Measurements from ENCODE around the gene MEF2C.

The MEF2C gene

DNA sequence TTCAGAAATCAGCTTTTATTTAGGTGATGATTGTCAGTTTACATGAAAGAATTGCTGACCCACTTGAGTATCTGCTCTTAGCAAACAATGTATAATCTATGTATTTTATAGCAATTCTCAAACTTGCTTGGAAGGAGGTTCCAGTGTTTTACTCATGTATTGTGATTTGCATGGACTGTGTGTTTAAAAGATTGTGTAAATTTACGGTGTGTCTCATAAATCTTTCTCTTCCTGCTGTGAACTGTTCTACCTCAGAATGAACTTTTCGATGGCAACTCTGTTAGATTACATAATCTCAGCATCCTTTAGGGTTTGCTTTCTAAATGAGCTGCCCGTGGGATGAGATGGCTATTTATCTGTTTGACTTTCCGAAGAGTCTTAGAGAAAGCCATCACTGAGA lies 122.5 kb downstream of the MEF2C start:
- Histone ChIP-seq H3K27ac (ENCODE audit: low read depth, low read length) (no peak overlapping the region), H3K4me1 (ENCODE audit: control insufficient read depth in 5 of 5, insufficient read depth in 5 of 5, low read length in 5 of 5) (peaks cover 0 to 21% (median 0%) of the 10 kb centered on the region in 5 donors), H3K4me3 (ENCODE audit: low read depth in 1 of 5, low read length in 5 of 5) (no peak overlapping the region), H3K27me3 (ENCODE audit: control insufficient read depth in 5 of 5, insufficient read depth in 4 of 5, low read length in 5 of 5) (no peaks in the 10 kb centered on the region), H3K9me3 (ENCODE audit: control insufficient read depth in 5 of 5, low read length in 5 of 5) (no peaks in the 10 kb centered on the region), H3K9ac (ENCODE audit: low read length in 5 of 5) (no peak overlapping the region), H3K36me3 (ENCODE audit: control insufficient read depth in 5 of 5, insufficient read depth in 5 of 5, low read length in 5 of 5) (peaks cover 6 to 25% (median 12%) of the 10 kb centered on the region in 5 donors)

DNA sequence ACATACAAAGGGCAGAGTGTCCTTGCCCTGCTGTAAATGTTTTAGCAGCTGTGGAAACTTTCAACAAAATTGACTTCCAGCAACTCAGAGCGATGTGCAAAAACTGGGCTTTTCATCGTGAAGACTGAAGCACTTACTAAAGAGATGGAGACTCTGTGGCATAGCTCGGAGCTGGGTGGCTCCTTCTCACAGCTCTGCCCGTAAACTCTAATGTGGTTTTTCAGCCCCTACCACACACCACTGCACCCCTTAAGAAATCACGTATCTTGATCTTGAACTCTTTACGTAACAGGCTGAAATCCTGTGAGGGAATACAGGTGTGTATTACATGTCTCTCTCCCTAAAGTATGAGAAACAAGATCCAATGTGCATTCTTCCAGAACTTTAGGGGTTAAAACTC lies 124.4 kb downstream of the MEF2C start:
- no peak overlapping the region for H3K27ac ChIP-seq (ENCODE audit: low read depth, low read length)
- H3K4me1 ChIP-seq (ENCODE audit: control insufficient read depth in 5 of 5, insufficient read depth in 5 of 5, low read length in 5 of 5) = peaks cover 0 to 21% (median 0%) of the 10 kb centered on the region in 5 donors
- no peaks in the 10 kb centered on the region for H3K9me3 ChIP-seq (ENCODE audit: control insufficient read depth in 5 of 5, low read length in 5 of 5)
- no peak overlapping the region for H3K4me3 ChIP-seq (ENCODE audit: low read depth in 1 of 5, low read length in 5 of 5)
- no peak overlapping the region for H3K9ac ChIP-seq (ENCODE audit: low read length in 5 of 5)
- peaks cover 6 to 27% (median 15%) of the 10 kb centered on the region in 5 donors for H3K36me3 ChIP-seq (ENCODE audit: control insufficient read depth in 5 of 5, insufficient read depth in 5 of 5, low read length in 5 of 5)
- no peaks in the 10 kb centered on the region for H3K27me3 ChIP-seq (ENCODE audit: control insufficient read depth in 5 of 5, insufficient read depth in 4 of 5, low read length in 5 of 5)

DNA sequence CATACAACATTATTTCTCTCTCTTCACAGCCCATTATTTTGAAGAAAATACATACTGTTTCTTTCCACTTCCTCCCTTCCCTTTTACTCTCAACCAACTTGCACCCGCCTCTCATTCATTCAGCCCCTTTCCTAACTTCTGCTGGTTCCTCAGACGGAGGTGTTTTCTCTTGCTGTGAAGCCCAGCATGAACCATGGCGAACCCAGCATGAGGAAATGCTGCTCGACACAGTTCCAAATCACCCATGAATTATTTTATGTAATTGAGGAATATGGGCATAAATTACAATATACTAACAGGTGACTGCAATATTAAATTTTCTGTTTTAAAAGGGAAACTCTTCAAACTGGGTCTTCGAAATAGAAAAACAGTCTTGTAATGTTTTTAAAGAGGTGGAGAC lies 124.8 kb downstream of the MEF2C start:
- Histone ChIP-seq H3K9me3 (ENCODE audit: control insufficient read depth in 5 of 5, low read length in 5 of 5) (no peaks in the 10 kb centered on the region), H3K4me3 (ENCODE audit: low read depth in 1 of 5, low read length in 5 of 5) (no peak overlapping the region), H3K36me3 (ENCODE audit: control insufficient read depth in 5 of 5, insufficient read depth in 5 of 5, low read length in 5 of 5) (peaks cover 6 to 28% (median 15%) of the 10 kb centered on the region in 5 donors), H3K27me3 (ENCODE audit: control insufficient read depth in 5 of 5, insufficient read depth in 4 of 5, low read length in 5 of 5) (no peaks in the 10 kb centered on the region), H3K4me1 (ENCODE audit: control insufficient read depth in 5 of 5, insufficient read depth in 5 of 5, low read length in 5 of 5) (peaks cover 0 to 21% (median 0%) of the 10 kb centered on the region in 5 donors), H3K9ac (ENCODE audit: low read length in 5 of 5) (no peak overlapping the region), H3K27ac (ENCODE audit: low read depth, low read length) (no peak overlapping the region)

DNA sequence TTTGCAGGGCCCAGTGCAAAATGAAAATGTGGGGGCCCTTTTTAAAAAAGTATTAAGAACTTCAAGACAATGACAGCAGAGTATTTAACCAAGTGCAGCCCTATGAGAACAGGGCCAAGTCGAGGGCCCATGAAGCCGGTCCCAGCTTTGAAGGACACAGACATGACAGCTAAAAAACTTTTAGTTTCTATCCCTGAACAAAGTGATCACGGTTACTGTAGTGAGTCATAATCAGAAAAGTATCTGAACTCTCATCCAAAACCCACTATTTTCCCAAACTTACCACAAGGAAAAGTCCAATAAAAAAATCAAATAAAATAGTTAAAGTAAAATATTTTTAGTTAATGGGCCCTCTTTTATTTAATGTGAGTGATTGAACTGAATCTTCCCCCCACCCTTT lies 126.0 kb downstream of the MEF2C start:
- H3K9ac ChIP-seq (ENCODE audit: low read length in 5 of 5) = no peak overlapping the region
- H3K4me3 ChIP-seq (ENCODE audit: low read depth in 1 of 5, low read length in 5 of 5) = no peak overlapping the region
- peaks cover 0 to 22% (median 0%) of the 10 kb centered on the region in 5 donors for H3K4me1 ChIP-seq (ENCODE audit: control insufficient read depth in 5 of 5, insufficient read depth in 5 of 5, low read length in 5 of 5)
- no peak overlapping the region for H3K27ac ChIP-seq (ENCODE audit: low read depth, low read length)
- H3K9me3 ChIP-seq (ENCODE audit: control insufficient read depth in 5 of 5, low read length in 5 of 5) = no peaks in the 10 kb centered on the region
- H3K36me3 ChIP-seq (ENCODE audit: control insufficient read depth in 5 of 5, insufficient read depth in 5 of 5, low read length in 5 of 5) = peaks cover 6 to 29% (median 17%) of the 10 kb centered on the region in 5 donors
- H3K27me3 ChIP-seq (ENCODE audit: control insufficient read depth in 5 of 5, insufficient read depth in 4 of 5, low read length in 5 of 5) = no peaks in the 10 kb centered on the region

DNA sequence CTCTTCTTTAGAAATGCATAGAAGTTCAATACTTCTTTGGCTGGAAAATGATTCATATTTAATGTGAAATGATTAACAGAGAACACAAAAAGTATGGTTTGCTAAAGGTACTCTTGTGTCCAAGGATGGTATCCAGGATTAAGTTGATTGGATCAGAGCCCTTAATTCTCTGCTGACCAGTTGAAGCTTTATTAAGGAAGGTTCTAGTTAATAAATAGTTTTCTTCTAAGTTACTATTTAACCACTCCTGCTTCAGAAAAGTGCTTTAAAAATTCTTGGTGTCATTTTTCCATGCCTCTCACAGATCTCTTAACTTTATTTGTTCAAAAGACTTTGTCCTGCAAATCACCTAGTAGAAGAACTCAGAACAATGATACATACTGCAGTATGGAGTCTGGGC lies 134.3 kb downstream of the MEF2C start:
- Histone ChIP-seq H3K27ac (ENCODE audit: low read depth, low read length) (no peak overlapping the region), H3K9me3 (ENCODE audit: control insufficient read depth in 5 of 5, low read length in 5 of 5) (no peaks in the 10 kb centered on the region), H3K9ac (ENCODE audit: low read length in 5 of 5) (no peak overlapping the region)

DNA sequence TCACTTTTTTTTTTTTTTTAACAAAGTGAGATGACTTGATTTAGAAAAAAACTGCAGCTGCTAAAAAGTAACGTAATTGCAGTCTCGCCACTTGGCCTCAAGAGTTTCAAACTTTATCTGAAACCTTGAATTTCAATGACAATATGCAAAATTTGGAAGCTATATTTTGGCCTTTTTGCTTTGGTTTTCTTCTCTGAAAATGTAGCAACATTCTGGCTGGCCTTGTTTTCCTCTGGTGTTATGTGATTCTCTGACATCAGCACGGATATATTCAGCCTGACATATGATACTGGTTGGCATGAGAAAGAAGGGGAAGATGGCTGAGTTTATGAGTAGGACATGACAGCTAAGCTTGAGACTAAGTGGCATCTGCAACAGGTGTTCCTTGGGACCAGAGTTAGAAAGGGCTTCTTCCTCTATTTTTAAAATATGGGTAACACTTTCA lies 136.5 kb downstream of the MEF2C start:
- Histone ChIP-seq H3K9me3 (ENCODE audit: control insufficient read depth in 5 of 5, low read length in 5 of 5) (no peaks in the 10 kb centered on the region), H3K27me3 (ENCODE audit: control insufficient read depth in 5 of 5, insufficient read depth in 4 of 5, low read length in 5 of 5) (no peaks in the 10 kb centered on the region), H3K36me3 (ENCODE audit: control insufficient read depth in 5 of 5, insufficient read depth in 5 of 5, low read length in 5 of 5) (peaks cover 4 to 33% (median 21%) of the 10 kb centered on the region in 5 donors), H3K27ac (ENCODE audit: low read depth, low read length) (no peak overlapping the region), H3K9ac (ENCODE audit: low read length in 5 of 5) (no peak overlapping the region), H3K4me3 (ENCODE audit: low read depth in 1 of 5, low read length in 5 of 5) (no peak overlapping the region), H3K4me1 (ENCODE audit: control insufficient read depth in 5 of 5, insufficient read depth in 5 of 5, low read length in 5 of 5) (peaks cover 0 to 6% (median 4%) of the 10 kb centered on the region in 5 donors)

More for the DNA sequence above, 134.3 kb downstream of the MEF2C start:
- Histone ChIP-seq H3K4me1 (ENCODE audit: control insufficient read depth in 5 of 5, insufficient read depth in 5 of 5, low read length in 5 of 5) (peaks cover 0 to 9% (median 0%) of the 10 kb centered on the region in 5 donors), H3K27me3 (ENCODE audit: control insufficient read depth in 5 of 5, insufficient read depth in 4 of 5, low read length in 5 of 5) (no peaks in the 10 kb centered on the region), H3K4me3 (ENCODE audit: low read depth in 1 of 5, low read length in 5 of 5) (no peak overlapping the region), H3K36me3 (ENCODE audit: control insufficient read depth in 5 of 5, insufficient read depth in 5 of 5, low read length in 5 of 5) (peaks cover 8 to 37% (median 29%) of the 10 kb centered on the region in 5 donors)

DNA sequence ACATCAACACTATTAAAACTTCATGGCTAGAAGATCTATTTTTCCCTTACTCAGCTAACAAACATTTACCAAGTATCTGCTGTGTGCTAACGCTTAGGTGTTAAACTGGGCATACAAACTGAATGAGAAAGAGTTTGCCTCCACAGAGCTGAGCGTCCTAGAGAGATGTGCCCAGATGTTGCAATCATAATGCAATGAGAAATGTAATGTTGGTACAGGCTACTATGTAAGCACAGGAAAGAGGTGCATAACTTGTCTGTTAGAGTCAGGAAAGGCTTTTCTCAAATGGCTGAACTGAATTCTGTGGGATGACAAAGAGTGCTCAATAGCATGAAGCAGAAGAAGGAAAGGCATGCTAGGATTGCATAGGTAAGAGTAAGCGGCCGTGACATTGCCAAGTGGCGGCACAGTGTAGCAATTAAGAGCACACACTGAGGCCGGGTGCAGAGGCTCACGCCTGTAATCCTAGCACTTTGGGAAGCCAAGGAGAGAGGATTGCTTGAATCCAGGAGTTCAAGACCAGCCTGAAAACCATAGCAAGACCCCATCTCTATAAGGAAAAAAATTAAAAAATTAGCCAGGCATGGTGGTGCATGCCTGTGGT lies 137.8 kb downstream of the MEF2C start:
- H3K27me3 ChIP-seq (ENCODE audit: control insufficient read depth in 5 of 5, insufficient read depth in 4 of 5, low read length in 5 of 5) = no peaks in the 10 kb centered on the region
- no peak overlapping the region for H3K4me3 ChIP-seq (ENCODE audit: low read depth in 1 of 5, low read length in 5 of 5)
- no peak overlapping the region for H3K9ac ChIP-seq (ENCODE audit: low read length in 5 of 5)
- H3K36me3 ChIP-seq (ENCODE audit: control insufficient read depth in 5 of 5, insufficient read depth in 5 of 5, low read length in 5 of 5) = peaks cover 2 to 30% (median 19%) of the 10 kb centered on the region in 5 donors
- peaks cover 0 to 6% (median 4%) of the 10 kb centered on the region in 5 donors for H3K4me1 ChIP-seq (ENCODE audit: control insufficient read depth in 5 of 5, insufficient read depth in 5 of 5, low read length in 5 of 5)
- H3K27ac ChIP-seq (ENCODE audit: low read depth, low read length) = no peak overlapping the region
- no peaks in the 10 kb centered on the region for H3K9me3 ChIP-seq (ENCODE audit: control insufficient read depth in 5 of 5, low read length in 5 of 5)

DNA sequence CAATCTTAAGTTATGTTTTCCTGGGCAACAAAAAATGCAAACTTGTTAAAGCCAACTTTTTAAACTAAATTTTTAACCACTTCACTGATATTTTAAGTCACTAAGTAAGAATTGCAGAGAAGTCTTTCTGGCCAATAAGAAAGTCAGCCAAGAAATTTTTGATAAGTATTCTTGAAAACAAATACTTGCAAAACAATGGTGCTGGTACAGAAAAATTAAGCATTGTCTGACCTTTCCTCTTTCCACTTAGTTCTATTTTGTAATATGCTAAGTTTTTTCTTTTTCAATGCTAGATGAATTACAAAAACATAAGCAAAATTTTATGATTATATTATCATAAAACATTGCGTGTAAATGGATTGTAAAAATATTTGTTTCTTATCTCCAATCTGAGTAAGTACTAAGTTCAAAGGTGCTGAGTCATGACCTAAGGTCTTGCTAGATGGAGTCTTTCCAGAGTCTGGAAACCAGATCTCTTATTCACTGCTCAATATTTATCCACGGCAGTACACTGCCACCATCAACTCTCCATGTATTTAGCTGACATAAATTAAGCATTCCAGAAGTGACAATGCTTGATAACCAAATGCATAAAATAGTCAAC lies 139.7 kb downstream of the MEF2C start:
- Histone ChIP-seq H3K27me3 (ENCODE audit: control insufficient read depth in 5 of 5, insufficient read depth in 4 of 5, low read length in 5 of 5) (no peaks in the 10 kb centered on the region), H3K9me3 (ENCODE audit: control insufficient read depth in 5 of 5, low read length in 5 of 5) (no peaks in the 10 kb centered on the region), H3K27ac (ENCODE audit: low read depth, low read length) (no peak overlapping the region), H3K36me3 (ENCODE audit: control insufficient read depth in 5 of 5, insufficient read depth in 5 of 5, low read length in 5 of 5) (peaks cover 2 to 27% (median 23%) of the 10 kb centered on the region in 5 donors), H3K4me3 (ENCODE audit: low read depth in 1 of 5, low read length in 5 of 5) (no peak overlapping the region), H3K9ac (ENCODE audit: low read length in 5 of 5) (no peak overlapping the region), H3K4me1 (ENCODE audit: control insufficient read depth in 5 of 5, insufficient read depth in 5 of 5, low read length in 5 of 5) (peaks cover 0 to 6% (median 4%) of the 10 kb centered on the region in 5 donors)

DNA sequence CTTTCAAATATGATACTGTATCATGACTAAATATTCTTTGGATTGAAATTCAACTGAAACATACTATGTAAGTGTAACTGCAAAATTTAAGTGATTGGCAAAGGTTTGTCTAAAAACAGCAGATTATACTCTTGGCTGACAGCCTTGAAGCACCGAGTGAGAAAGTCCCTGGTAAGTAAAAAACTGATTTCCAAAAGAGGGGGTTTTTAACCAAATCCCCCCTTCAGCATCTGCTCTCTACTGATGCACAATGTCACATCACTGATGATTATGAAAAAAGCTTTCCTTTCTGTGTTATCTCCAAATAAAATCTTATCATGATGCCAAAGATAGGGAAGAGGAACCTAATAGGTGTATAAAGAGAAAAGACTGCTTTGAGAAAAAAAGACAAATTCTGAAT lies 141.0 kb downstream of the MEF2C start:
- Histone ChIP-seq H3K36me3 (ENCODE audit: control insufficient read depth in 5 of 5, insufficient read depth in 5 of 5, low read length in 5 of 5) (peaks cover 2 to 24% (median 22%) of the 10 kb centered on the region in 5 donors), H3K4me3 (ENCODE audit: low read depth in 1 of 5, low read length in 5 of 5) (no peak overlapping the region), H3K27me3 (ENCODE audit: control insufficient read depth in 5 of 5, insufficient read depth in 4 of 5, low read length in 5 of 5) (no peaks in the 10 kb centered on the region), H3K9ac (ENCODE audit: low read length in 5 of 5) (no peak overlapping the region), H3K9me3 (ENCODE audit: control insufficient read depth in 5 of 5, low read length in 5 of 5) (no peaks in the 10 kb centered on the region), H3K4me1 (ENCODE audit: control insufficient read depth in 5 of 5, insufficient read depth in 5 of 5, low read length in 5 of 5) (peaks cover 0 to 6% (median 4%) of the 10 kb centered on the region in 5 donors), H3K27ac (ENCODE audit: low read depth, low read length) (no peak overlapping the region)

DNA sequence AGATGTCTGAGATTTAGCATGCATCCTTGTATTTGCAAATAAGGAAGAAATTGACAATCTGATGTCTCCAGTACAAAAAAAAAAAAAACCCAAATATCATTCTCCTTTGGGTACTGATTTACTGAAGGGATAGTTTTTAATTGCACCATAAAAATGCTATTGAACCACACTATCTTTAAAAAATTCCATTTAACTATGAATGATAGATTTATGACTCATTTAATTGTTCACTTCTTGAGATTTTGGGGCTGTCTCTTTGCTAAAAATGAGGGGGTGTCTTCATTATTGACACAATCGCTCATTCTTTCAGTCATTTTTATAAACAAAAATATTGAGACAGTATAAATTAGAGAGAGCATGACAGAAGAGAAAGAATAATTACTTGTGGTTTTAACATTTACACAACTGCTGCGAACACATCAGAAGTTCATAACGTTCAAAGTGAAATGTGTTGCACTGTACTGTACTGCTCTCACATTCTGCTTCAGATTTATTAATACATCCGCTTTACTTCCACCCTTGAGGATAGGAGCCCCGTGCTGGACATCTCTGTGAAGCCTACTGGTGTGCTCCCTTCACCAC lies 142.3 kb downstream of the MEF2C start:
- Histone ChIP-seq H3K27ac (ENCODE audit: low read depth, low read length) (no peak overlapping the region), H3K36me3 (ENCODE audit: control insufficient read depth in 5 of 5, insufficient read depth in 5 of 5, low read length in 5 of 5) (peaks cover 0 to 13% (median 11%) of the 10 kb centered on the region in 5 donors), H3K9ac (ENCODE audit: low read length in 5 of 5) (no peak overlapping the region), H3K27me3 (ENCODE audit: control insufficient read depth in 5 of 5, insufficient read depth in 4 of 5, low read length in 5 of 5) (no peaks in the 10 kb centered on the region), H3K4me1 (ENCODE audit: control insufficient read depth in 5 of 5, insufficient read depth in 5 of 5, low read length in 5 of 5) (peaks cover 0 to 8% (median 4%) of the 10 kb centered on the region in 5 donors), H3K9me3 (ENCODE audit: control insufficient read depth in 5 of 5, low read length in 5 of 5) (no peaks in the 10 kb centered on the region), H3K4me3 (ENCODE audit: low read depth in 1 of 5, low read length in 5 of 5) (no peak overlapping the region)
